ENCODE data around the gene BEST1. TPM values are rescaled to one million over a fixed set of nuclear protein-coding genes. Genes with fewer than 3 reads are reported as not detected.

Gene BEST1
- total RNA-seq, 5 donors from 2014 or later (not counting 1 experiment from before 2014, with no cell fraction given) = 0.07 to 0.23 (median 0.13) TPM; not detected in 2

GRCh38 chr11:62012832-62013461 lies 62.8 kb downstream of the BEST1 start:
- Histone ChIP-seq H3K9me3 (no peaks in the 10 kb centered on the region), H3K36me3 (ENCODE audit: control insufficient read depth in 2 of 2, extremely low read depth in 1 of 2, insufficient read depth in 1 of 2, low read length in 1 of 2) (no peaks in the 10 kb centered on the region), H3K27ac (ENCODE audit: low read length) (no peak overlapping the region), H3K27me3 (replicated peaks in 1 of 2; ENCODE audit: control insufficient read depth in 2 of 2, extremely low read depth in 1 of 2, insufficient read depth in 2 of 2, low read length in 1 of 2) (peaks cover 0 to 14% of the 10 kb centered on the region in 2 experiments), H3K4me1 (ENCODE audit: control insufficient read depth in 1 of 2, extremely low read depth in 1 of 2, insufficient read depth in 2 of 2, low read length in 2 of 2) (no peaks in the 10 kb centered on the region), H3K4me3 (ENCODE audit: control insufficient read depth in 1 of 2, extremely low read depth in 1 of 2, low read length in 1 of 2) (no peak overlapping the region)
- CTCF ChIA-PET = no interaction called here
- WGBS (ENCODE audit: insufficient coverage) = 69% methylated on average over 5 of the region's 5 CpGs
- Mint-ChIP-seq H3K4me1 (no peaks in the 10 kb centered on the region), H3K27ac (no peak overlapping the region), H3K9me3 (no peaks in the 10 kb centered on the region), H3K36me3 (no peaks in the 10 kb centered on the region), H3K27me3 (no peaks in the 10 kb centered on the region), H3K4me3 (no peak overlapping the region)
- POLR2A ChIA-PET = interaction anchor here in 1 of 2 donors (0.6 kb wide), 1 partner anchor 74 kb away, joined by 3 read pairs; no protein-coding TSS in a partner anchor
- DNase-seq (no peak), ATAC-seq (replicated peaks in 1 of 4) (no peak)

Other genes starting within 250 kb of the BEST1 start
- gene MYRF, start 197.7 kb upstream of the BEST1 start, total RNA-seq = 1 to 10 TPM in 4 of 5 donors, under 1 TPM in 1; 0.95 to 4.9 (median 1.5) TPM
- gene TMEM258, start 157.8 kb upstream of the BEST1 start, total RNA-seq = 10 to 100 TPM; 68.1 to 96.0 (median 87.8) TPM
- 10 to 100 TPM in 4 of 5 donors, 1 to 10 TPM in 1; 8.5 to 12.6 (median 10.9) TPM for gene FEN1, start 157.4 kb upstream of the BEST1 start, total RNA-seq
- gene FADS1, start 133.3 kb upstream of the BEST1 start, total RNA-seq = 1 to 10 TPM; 1.9 to 8.8 (median 2.9) TPM
- gene FADS2, start 122.1 kb upstream of the BEST1 start, total RNA-seq = 10 to 100 TPM in 1 of 5 donors, 1 to 10 TPM in 4; 1.9 to 20.9 (median 2.7) TPM
- gene FADS3, start 58.8 kb upstream of the BEST1 start, total RNA-seq = 10 to 100 TPM in 3 of 5 donors, 1 to 10 TPM in 2; 6.5 to 17.1 (median 10.5) TPM
- gene RAB3IL1, start 32.8 kb upstream of the BEST1 start, total RNA-seq = under 1 TPM in 2 of 5 donors, not detected in 3; 0.12 to 0.28 TPM
- gene FTH1, start 17.3 kb downstream of the BEST1 start, total RNA-seq = 1,000 to 10,000 TPM in 2 of 5 donors, 100 to 1,000 TPM in 3; 575 to 1,574 (median 654) TPM
- 10 to 100 TPM; 20.7 to 31.4 (median 24.9) TPM for gene INCENP, start 173.7 kb downstream of the BEST1 start, total RNA-seq
- gene SCGB1D1, start 239.9 kb downstream of the BEST1 start, total RNA-seq = not detected